NCI-H2029 treated with DMSO at 0.1 percent for 48 hours (cell line): ENCODE data around the gene SMIM38.

Experiments
- DNase-seq: peaks from one replicate; lab custom pipeline; 2025; lab: John Stamatoyannopoulos, UW

SMIM38 gene

DNA sequence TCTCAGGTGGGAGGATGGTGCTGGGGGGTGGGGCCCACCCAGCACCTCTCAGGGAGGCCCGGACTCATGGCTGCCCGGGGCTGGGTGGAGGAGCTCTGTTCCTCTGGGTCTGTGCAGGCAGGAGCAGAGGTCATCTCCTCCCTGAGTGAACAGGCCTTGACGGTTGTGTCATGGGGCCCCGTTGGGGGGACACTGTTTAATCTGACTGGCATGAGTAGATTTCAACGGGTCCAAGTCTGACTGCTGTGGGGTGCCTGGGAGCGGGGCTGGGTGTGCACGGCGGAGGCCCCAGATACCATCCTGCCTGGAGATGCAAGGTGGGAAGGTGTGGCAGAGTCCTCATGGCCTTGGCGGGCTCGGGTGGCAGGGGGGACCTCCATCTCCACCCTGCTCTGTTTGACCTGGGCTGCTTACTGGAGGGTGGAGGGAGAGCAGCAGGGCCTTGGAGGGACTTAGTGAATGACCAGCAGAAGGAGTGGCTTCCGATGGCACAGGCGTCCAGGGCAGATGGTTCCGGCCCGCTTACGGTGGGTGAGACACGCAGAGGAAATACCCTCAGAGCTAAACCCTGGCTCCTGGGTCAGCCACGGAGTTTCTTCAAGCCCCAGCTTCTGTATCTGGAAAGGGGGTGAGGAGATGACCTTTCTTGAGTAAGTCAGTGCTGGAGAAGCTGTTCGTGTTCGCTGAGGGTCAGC, 48.7 kb downstream of the SMIM38 start:
- no peak for DNase-seq

DNA sequence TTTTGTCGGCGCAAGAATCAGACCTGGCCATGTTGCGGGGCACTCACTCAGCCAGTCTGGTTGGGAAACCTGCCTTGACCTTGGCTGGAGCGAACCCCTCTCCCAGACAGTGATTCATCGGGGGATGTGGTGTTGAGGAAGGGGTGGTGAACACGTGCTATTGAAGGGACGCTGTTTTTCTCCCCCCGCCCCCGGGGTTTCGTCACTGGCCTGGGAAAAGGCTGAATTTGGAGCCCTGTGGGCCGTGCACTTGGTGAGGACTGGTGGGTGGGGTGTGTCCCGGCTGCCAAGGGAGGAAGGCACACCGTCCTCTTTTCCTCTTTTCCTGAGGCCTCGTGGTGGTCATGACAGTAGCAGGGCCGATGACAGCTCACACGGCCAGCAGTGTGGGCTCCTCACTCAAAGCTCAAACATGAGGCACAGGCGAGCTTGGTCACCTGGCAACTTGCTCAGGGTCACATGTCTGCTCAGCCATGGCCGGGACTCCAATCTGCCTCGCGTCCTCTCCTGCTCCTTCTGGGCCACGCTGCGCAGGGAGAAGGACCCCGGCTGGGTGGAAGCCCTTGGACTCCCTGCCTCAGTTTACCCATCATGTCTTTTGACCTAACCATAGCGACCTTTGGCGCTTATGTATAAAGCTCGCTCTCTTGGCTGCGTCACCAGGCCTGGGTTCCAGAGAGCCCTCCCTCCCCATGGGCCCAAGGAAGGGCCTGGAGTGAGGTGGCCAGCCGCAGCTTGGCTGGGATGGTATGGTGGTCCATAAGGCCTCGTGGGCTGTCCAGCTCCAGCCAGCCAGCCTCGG, 49.4 kb downstream of the SMIM38 start:
- no peak for DNase-seq
